Testis (tissue), 3 donors: ENCODE measurements around the gene ACP3. TPM values are rescaled to one million over a fixed set of nuclear protein-coding genes. Genes with fewer than 3 reads are reported as not detected.
"Not testable (repeated sequence)": the region's sequence is repeated elsewhere in the genome, so short reads cannot be mapped to it uniquely, and the experiment has no call there.

Source experiments
- DNase-seq: peaks from one replicate; pipeline ENCODE4 v3.0.0-alpha.2; 2019
- H3K27ac ChIP-seq, 2 donors: fragments of 200-600 bp; sonication (generic); one replicate each; pipeline ENCODE4 v1.5.1; 2019
- H3K27me3 ChIP-seq: fragments of 200-600 bp; sonication (generic); one replicate; pipeline ENCODE4 v1.5.1; 2019
- H3K36me3 ChIP-seq: fragments of 200-600 bp; sonication (generic); one replicate; pipeline ENCODE4 v1.5.1; 2017; ENCODE audit warnings: low read depth; ENCODE audit errors: missing control alignments
- H3K4me1 ChIP-seq: fragments of 200-600 bp; sonication (generic); one replicate; pipeline ENCODE4 v1.5.1; 2019
- H3K4me3 ChIP-seq, 2 donors: fragments of 200-600 bp; sonication (generic); one replicate each; pipeline ENCODE4 v1.5.1; 2017 to 2019
- H3K9me3 ChIP-seq: fragments of 200-600 bp; sonication (generic); one replicate; pipeline ENCODE4 v1.5.1; 2017
- POLR2A ChIP-seq: fragments of 450-650 bp; IDR thresholded peaks from one replicate; pipeline ENCODE4 v1.6.1; 2017; ENCODE audit warnings: antibody characterized with exemption, mild to moderate bottlenecking, moderate library complexity
- WGBS, 2 donors: methylation state at CpG; one replicate each; pipeline ENCODE4 v1.1.5; 2018; 5-methylcytosine and 5-hydroxymethylcytosine counted together
- intact Hi-C: fragments of 100-400 bp; cut with DNase I; formaldehyde crosslinking; loops from one replicate; pipeline ENCODE4 v1.15.1; 2023; ENCODE audit warnings: low total_unique reads
- polyA plus RNA-seq: library from polyadenylated mRNA; stranded (reverse); fragments of 350-450 nt; fragmentation: Illumina TruSeq; extraction: RNeasy Lipid Tissue Mini Kit (QIAGEN cat#74804); gene quantifications from one replicate; pipeline ENCODE4 v1.2.3, GENCODE V29; 2014; ENCODE audit warnings: low read depth, low replicate concordance; ENCODE audit not compliant: insufficient read depth
- total RNA-seq, 2 donors: library from RNA; depleted of rRNA; stranded (reverse); fragments of >200 nt; gene quantifications; one replicate each; pipeline ENCODE4 v1.2.3, GENCODE V29; 2016
- TF ChIP-seq, protein P1 (sequence below), 3 experiments: fragments of 450-650 bp in 2 of 3; fragments of 200-600 bp in 1 of 3; sonication (generic) in 1 of 3; IDR thresholded peaks; one replicate each; pipeline ENCODE4 v1.5.1; 2016 to 2019; ENCODE audit warnings: antibody characterized with exemption in 3 of 3, mild to moderate bottlenecking in 2 of 3, moderate library complexity in 1 of 3

ACP3 gene
- total and polyA plus RNA-seq, 3 donors from 2014 or later, result 2.6 to 7.9 (median 5.8) TPM

DNA sequence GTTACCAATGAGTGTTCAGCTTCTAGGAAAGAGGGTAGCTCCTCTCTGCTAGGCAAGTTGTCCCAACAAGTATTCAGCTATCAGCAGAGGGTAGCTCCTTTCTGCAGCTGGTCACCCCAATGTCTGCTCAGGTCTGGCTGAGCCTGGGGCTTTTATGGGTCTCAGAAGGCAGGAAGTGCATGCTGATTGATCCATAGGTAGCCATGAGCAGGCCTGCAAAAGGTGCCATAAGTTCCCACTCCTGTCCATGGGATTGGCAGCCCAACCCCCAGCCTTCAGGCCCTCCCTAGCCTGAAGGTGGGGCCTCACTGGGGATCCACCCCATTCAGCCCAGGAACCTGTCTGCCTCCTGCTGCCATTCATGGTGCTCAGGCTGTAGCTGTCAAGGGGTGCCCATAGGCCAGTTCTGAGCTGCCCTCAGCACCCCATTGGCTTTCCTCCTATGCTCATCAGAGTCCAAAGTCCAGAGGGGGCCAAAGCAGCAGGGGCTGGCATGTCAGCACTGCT lies 65.5 kb downstream of the ACP3 start:
- H3K27ac ChIP-seq, result no peak overlapping the region
- intact Hi-C loops, result no loop called here
- H3K27me3 ChIP-seq, result no peaks in the 10 kb centered on the region
- no peak overlapping the region for H3K4me3 ChIP-seq
- H3K36me3 ChIP-seq, result no peaks in the 10 kb centered on the region
- H3K9me3 ChIP-seq, result no peaks in the 10 kb centered on the region
- no peak for TF ChIP-seq POLR2A
- TF ChIP-seq, protein P1, sequence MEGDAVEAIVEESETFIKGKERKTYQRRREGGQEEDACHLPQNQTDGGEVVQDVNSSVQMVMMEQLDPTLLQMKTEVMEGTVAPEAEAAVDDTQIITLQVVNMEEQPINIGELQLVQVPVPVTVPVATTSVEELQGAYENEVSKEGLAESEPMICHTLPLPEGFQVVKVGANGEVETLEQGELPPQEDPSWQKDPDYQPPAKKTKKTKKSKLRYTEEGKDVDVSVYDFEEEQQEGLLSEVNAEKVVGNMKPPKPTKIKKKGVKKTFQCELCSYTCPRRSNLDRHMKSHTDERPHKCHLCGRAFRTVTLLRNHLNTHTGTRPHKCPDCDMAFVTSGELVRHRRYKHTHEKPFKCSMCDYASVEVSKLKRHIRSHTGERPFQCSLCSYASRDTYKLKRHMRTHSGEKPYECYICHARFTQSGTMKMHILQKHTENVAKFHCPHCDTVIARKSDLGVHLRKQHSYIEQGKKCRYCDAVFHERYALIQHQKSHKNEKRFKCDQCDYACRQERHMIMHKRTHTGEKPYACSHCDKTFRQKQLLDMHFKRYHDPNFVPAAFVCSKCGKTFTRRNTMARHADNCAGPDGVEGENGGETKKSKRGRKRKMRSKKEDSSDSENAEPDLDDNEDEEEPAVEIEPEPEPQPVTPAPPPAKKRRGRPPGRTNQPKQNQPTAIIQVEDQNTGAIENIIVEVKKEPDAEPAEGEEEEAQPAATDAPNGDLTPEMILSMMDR (IDR thresholded peaks at IDR 0.05), result no peak
- H3K4me1 ChIP-seq, result no peaks in the 10 kb centered on the region
- DNase-seq, result no peak

DNA sequence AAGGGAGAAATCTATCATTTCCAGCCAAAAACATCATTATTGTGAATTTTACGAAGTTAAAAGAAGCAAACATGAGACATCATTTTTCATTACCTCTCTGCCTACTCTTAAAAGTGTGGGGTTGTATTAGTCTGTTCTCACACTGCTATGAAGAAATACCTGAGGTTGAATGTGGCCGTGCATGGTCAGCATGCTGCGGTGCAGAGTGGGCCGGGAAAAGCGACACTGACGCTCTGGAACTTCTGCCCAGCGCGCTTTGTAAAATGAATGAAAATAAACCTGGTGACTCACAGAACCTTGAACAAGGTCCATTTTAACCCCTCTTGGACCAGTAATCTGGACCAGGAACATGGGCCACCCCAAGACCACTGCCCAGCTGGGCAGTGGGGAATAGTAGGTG lies 69.1 kb downstream of the ACP3 start:
- 89% methylated on average over 8 of the region's 8 CpGs for WGBS, 2 donors
- Histone ChIP-seq H3K36me3 (no peaks in the 10 kb centered on the region), H3K27ac (no peak overlapping the region), H3K9me3 (no peaks in the 10 kb centered on the region), H3K27me3 (no peaks in the 10 kb centered on the region), H3K4me1 (no peaks in the 10 kb centered on the region), H3K4me3 (no peak overlapping the region)
- DNase-seq, result no peak
- TF ChIP-seq POLR2A, result no peak
- TF ChIP-seq, protein P1 (IDR thresholded peaks at IDR 0.05), result no peak
- intact Hi-C loops, result no loop called here

DNA sequence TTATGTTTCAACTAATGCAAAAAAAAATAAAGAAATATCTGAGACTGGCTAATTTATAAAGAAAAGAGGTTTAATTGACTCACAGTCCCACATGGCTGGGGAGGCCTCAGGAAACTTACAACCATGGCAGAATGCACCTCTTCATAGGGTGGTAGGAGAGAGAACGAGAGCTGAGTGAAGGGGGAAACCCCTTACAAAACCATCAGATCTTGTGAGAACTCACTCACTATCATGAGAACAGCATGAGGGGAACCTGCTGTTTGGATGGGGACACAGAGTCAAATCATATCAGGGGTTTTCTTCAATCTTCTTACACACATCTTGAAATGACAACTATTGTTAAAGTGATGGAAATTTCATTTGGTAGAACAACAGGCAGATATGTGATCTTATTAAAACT lies 75.5 kb downstream of the ACP3 start:
- H3K27ac ChIP-seq, H3K4me1 ChIP-seq, H3K36me3 ChIP-seq, H3K27me3 ChIP-seq, DNase-seq, H3K9me3 ChIP-seq, H3K4me3 ChIP-seq, intact Hi-C loops: not testable (repeated sequence)
- 63 to 69% methylated on average over 1 of the region's 1 CpG for WGBS, 2 donors

DNA sequence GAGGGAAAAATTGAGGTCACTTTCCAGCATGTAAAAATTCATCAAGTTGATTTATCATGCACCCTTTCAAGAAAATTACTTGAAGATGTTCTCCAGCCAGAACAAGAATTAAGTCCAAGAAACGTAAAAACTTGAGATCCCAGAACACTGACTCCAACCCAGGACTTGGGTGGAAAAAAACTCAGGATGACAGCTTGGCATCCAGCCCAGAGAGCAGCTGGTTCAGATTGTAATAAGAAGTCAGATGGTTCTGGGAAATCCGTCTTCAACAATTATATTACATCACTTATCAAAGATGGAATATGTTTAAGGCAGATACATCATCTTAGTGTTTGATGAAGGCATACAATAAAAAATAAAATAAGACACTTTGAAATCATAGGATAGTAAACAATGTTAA lies 77.1 kb downstream of the ACP3 start:
- no peak overlapping the region for H3K4me3 ChIP-seq
- whole genome bisulfite sequencing, 2 donors, result 26 to 27% methylated on average over 2 of the region's 2 CpGs
- no peak for DNase-seq
- no peaks in the 10 kb centered on the region for H3K27me3 ChIP-seq
- H3K36me3 ChIP-seq, result no peaks in the 10 kb centered on the region
- no peaks in the 10 kb centered on the region for H3K4me1 ChIP-seq
- intact Hi-C loops, result no loop called here
- no peak overlapping the region for H3K27ac ChIP-seq
- TF ChIP-seq POLR2A, result no peak
- TF ChIP-seq, protein P1 (IDR thresholded peaks at IDR 0.05), result no peak
- no peaks in the 10 kb centered on the region for H3K9me3 ChIP-seq

DNA sequence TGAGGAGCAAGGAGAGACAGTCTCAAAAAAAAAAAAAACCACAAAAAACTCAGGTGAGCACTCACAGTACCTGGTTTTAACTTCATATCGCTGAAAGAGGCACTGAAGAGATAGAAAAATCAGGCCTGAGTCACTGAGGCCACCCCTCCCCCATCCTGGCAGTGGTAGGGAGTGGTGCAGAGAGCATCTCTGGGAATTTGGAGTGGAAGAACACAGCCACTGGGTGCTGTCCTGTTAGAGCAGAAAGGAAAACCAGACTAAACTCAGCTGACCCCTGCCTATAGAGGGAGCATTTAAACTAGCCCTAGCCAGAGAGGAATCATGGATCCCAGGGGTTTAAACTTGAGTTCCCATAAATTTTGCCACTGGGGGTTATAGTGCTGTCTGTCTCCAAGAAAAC lies 77.9 kb downstream of the ACP3 start:
- H3K27ac ChIP-seq, result no peak overlapping the region
- no peak for DNase-seq
- H3K9me3 ChIP-seq, result no peaks in the 10 kb centered on the region
- H3K4me3 ChIP-seq, result no peak overlapping the region
- no peak for TF ChIP-seq POLR2A
- TF ChIP-seq, protein P1 (IDR thresholded peaks at IDR 0.05), result no peak
- H3K4me1 ChIP-seq, result no peaks in the 10 kb centered on the region
- WGBS, 2 donors, result 73 to 84% methylated on average over 1 of the region's 1 CpG
- H3K36me3 ChIP-seq, result no peaks in the 10 kb centered on the region
- no peaks in the 10 kb centered on the region for H3K27me3 ChIP-seq
- intact Hi-C loops, result no loop called here
